ENCODE results near the gene SEMA6D.

- no peak for TF ChIP-seq CTCF (IDR thresholded peaks at IDR 0.05)
- no peak for TF ChIP-seq POLR2A (IDR thresholded peaks at IDR 0.05)
- TF ChIP-seq EP300 (IDR thresholded peaks at IDR 0.05), result no peak
These were observed 42.6 kb upstream of the SEMA6D start for GRCh38 chr15:47674586-47675232.
